Limb (tissue), 2 donors: ENCODE results near the gene DNASE1L3.
A peak's percentile ranks its signal among the peaks of the same experiment; 100 is the strongest.
"Not testable (repeated sequence)": the region's sequence is repeated elsewhere in the genome, so short reads cannot be mapped to it uniquely, and the experiment has no call there.

Source experiments
- DNase-seq, 2 donors: peaks; one replicate each; pipeline ENCODE4 v3.0.0-alpha.2; 2016; ENCODE audit errors: extremely low spot score in 2 of 2

Gene DNASE1L3, protein sequence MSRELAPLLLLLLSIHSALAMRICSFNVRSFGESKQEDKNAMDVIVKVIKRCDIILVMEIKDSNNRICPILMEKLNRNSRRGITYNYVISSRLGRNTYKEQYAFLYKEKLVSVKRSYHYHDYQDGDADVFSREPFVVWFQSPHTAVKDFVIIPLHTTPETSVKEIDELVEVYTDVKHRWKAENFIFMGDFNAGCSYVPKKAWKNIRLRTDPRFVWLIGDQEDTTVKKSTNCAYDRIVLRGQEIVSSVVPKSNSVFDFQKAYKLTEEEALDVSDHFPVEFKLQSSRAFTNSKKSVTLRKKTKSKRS

DNA sequence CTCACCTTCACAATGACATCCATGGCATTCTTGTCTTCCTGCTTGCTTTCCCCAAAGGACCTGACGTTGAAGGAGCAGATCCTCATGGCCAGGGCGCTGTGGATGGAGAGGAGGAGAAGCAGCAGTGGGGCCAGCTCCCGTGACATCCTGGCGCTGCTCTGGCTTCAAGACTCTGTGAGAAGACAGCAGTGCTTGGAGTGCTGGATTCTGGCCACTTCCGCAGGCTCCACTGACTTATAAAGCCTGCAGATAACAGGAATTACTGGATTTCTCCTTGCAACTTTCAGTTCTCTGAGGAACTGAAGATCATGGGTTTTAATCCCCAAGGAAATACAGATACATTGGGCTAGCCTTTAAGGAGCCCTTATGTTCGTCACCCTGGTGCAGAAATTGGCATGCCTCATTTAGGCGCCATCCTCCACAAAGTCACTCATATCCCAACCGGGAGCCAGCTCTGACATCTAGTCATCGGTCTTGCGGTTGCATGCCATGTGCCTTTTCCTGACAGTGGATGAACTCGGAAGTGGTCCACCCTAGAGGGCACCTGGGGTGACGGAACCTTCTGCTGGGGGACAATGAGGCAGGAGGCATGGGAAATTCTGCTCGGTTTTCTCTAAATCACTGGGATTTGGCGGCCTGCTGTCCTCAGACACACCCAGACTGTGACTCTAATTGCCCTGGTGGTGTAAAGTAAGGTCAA, at the start of gene DNASE1L3:
Gene DNASE1L3 (minus strand): TSS at position 212 of the 700 bp plus-strand sequence. CDS start 66 bp downstream, at position 146.
- no peak for DNase-seq

DNA sequence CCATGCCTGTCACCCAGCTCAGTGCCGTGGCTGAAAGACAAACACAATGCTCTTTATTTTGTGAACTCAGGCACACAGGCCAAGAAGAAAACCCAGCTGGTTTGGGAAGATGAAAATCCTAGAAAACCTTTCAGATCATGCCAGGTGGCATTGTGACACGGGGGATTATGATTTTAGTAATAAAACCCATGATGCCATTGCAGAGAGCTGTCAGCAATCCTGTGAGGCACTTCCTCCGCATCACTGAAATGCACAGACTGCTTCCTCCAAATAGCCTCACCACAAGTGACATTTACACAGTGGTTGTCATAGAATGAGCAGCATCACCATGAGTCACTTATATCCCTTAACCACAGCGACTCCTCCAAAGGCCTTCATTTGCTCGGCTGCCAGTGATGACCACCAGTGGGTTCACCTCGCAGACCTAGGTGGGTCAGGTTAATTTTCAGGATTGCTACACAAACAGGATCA, 49.5 kb upstream of the DNASE1L3 start:
- DNase-seq: no peak

DNA sequence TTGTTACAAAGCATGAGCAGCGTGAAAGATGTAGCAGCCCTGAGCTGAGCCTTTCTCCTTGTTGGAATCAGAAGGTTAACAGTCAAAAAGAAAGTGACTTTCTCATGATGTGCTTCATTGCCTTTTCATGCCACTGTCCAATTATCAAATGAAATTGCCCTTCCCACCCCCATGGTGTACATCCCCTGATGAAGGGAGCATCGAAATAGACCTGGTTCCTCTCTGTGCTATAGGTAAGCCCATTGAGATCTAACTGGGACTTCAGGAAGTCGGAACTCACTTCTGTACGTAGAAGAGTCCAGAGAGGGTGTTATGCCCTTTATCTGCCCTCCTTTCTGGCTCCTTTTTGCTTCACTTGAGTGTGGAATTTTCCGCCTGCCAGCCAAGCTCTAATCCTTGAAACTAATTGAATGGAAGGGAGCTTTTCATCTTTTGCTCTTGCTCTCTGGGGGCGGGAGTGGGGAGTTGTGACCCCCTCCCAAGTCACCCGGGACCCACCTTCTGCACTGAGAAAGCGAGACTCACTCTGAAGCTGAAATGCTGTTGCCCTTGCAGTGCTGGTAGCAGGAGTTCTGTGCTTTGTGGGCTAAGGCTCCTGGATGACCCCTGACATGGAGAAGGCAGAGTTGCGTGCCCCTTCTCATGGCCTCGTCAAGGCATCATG, 47.8 kb upstream of the DNASE1L3 start:
- DNase-seq: no peak

DNA sequence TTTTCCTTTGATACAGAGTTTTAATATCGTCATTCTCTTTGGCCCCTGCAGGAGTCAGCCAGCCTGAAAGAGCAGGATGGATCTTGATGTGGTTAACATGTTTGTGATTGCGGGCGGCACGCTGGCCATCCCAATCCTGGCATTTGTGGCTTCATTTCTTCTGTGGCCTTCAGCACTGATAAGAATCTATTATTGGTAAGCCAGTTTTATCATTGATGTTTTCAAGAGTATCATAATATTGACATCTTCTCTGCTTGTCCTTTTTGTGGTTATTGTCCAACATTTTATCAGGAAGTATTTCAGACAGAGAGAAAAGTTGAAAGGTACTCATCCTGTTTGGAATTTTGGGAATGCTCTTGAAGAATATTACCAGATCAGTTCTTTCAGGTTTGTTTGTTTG, 45.7 kb upstream of the DNASE1L3 start:
- no peak for DNase-seq

DNA sequence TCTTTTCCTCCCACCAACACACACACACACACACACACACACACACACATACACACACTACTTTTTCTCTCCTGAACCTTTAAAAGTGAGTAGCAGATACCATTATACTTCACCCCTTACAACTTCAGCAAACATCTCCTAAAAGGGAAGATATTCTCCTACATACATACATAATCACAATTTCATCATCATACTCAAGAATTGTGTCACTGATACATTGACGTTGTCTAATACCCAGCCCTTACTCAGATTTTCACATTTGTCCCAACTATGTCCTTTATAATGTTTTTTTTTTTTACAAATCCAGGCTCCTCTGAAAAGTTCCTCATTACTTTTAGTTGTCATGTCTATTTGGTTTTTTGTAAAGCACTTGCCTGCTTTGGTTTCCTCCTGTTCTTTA, 45.3 kb upstream of the DNASE1L3 start:
- DNase-seq: no peak

DNA sequence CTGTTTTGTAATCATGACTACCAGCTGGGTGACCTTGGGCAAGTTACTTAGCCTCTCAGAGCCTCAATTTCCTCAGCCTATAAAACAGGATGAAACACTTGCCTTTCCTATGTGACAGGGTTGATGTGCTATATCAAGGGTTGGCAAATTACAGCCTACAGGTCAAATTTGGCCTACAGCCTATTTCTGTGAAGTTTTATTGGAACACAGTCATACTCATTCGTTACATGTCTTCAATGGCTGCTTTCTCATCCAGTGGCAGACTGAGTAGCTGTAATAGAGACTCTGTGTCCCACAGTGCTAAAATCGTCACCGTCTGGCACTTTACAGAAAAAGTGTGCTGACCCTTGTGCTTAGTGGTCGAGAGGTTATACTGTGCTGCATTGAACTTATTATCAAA, 43.4 kb upstream of the DNASE1L3 start:
- no peak for DNase-seq

DNA sequence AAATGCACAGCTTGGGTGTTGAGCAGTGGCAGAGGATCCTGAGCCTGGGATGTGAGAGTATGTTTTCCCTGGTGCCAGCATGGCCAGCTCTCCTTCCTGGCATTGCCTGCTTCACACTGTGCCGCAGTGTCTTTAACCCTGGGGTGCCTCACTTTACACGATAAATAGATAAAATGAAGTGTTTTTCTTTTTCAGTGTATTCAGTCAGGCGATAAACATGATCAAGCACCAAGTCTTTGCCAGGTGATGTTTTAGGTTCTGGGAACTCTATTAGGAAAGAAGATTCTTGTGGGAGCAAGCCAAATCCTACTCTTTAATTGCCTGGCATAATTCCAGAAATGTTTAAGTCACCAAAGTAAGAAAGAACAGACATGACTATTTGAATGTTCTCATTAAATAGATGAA, 40.9 kb upstream of the DNASE1L3 start:
- no peak for DNase-seq

DNA sequence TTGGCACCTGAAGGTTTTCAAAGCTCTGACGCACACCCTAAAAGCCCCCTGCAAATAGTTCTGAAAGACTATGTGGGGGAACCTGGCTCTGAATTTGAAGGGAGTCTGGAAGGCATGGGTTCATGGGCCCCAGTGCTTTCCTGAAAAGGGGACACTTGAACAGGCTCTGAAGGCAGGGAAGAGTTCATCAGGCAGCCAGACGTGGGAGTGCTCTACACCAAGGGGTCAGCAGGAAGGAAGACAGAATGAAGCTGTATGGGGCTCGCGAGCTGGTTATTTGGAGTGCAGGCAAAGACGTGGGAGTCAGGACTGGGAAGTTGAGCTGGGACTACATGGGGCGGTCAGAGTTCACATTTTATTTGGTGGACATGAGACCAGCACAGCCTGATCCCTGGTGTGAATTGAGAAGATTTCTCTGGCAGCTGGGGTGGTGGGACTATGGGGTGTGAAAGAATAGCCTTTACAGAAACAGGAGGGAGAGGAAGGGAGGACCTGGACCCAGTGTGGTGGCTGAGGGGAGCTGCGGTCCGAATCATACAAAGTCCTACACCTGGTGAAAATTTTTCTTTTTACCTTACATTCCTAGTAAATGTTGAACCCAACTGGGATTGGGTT, 39.4 kb upstream of the DNASE1L3 start:
- DNase-seq: no peak

DNA sequence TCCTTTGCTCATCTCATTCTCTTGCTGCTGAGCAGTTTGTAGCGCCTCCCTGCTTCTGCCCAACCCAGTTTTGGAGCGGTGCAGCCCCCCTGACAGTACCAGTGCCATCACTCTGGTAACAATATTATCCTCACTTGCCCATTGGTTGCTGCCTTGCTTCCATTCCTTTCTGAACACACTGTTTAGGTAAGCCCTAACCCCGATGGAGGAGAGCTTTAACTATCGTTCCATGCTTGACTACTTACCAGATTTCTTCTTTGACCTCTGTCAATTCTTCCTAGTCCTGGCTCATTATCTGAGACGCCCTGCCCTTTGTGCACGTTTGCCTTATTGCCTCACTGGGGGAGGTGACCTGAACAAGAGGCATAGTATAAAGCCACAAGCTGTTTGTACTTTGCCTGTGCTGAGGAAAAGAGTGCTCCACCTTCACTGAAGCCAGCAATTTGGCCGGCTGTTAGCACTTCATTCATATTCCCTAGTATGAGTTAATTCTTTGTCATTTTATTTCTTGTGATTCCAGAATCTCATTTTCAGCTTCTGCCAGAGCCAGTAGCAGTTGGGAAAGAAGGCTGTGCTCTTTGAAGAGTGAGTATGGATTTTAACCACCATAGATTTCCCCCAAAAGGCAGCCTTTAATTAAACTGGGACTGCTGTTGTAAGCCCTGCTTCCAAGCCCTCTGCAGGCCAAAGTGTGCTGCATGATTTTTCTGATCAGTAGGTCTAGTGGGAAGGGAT, 38.8 kb upstream of the DNASE1L3 start:
- DNase-seq: no peak

DNA sequence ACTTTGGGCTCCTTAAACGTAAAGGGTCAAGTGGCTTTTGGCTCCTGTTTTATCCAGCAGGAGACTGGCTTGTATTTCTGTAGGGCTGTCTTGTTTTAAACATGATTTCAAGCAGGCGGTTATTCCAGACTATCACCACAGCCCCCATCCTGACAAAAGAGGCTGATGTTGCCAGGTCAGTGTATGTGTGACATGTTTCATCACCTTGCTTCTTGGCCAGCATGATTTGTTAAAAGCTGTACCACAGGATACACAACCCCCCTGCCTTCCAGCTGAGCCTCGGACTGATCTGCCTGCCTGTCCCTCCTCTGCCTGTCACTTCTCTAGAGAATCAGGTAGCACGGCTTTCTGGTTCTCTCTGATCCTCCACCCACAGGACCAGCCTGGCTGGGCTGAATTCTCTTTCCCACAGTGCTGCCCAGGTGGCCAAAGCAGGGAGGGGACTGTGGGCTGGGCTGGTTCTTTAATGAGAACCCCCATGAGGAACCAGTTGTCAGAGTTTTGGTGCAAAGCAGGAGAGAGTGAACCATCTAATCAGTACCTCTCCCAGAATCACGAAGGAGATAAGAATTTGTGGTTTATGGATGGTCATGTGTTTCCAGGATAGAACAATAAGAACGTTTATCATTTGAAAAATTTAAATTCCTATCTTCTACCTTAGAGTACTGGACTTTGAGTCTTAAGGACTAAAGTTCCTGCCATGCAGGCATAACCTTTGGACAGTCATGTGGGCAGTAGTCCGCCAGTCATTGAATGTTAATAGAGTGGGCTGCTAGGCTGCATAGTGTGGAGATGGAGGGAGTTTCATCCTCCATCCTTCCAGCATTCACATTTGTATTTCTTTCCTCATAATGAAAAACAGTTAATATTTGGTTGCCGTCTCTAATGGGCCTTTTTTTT, 35.6 kb upstream of the DNASE1L3 start:
- no peak for DNase-seq

DNA sequence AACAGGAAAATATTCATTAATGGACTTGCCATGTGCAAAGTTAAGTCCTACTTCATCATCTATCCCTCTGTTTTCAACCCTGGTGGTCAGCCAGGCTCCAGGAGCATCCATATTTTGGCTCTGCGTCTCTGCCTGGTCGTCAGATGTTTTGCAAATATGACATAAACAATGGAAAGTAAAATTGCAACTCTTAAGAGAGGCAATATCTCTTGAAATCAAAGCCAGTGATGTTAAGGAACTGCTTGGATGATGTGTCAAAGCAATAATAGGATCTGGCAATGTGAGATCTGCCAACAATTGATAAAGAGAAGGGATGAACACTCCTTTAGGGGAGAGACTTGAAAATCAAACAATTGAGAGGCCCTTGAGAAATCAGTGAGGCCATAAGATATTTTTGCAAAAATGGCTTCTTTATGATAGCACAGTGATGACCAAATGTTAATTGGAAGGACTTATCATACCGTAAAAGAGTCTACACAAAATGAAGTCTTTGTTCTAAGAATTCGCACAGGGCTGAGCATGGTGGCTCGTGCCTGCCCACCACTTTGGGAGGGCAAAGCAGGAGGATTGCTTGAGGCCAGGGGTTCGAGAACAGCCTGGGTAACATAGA, 33.3 kb upstream of the DNASE1L3 start:
- no peak for DNase-seq

DNA sequence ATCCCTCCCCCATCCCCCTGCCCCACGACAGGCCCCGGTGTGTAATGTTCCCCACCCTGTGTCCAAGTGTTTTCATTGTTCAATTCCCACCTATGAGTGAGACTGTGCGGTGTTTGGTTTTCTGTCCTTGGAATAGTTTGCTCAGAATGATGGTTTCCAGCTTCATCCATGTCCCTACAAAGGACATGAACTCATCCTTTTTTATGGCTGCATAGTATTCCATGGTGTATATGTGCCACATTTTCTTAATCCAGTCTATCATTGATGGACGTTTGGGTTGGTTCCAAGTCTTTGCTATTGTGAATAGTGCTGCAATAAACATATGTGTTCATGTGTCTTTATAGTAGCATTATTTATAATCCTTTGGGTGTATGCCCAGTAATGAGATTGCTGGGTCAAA, 32.1 kb upstream of the DNASE1L3 start:
- not testable (repeated sequence) for DNase-seq

DNA sequence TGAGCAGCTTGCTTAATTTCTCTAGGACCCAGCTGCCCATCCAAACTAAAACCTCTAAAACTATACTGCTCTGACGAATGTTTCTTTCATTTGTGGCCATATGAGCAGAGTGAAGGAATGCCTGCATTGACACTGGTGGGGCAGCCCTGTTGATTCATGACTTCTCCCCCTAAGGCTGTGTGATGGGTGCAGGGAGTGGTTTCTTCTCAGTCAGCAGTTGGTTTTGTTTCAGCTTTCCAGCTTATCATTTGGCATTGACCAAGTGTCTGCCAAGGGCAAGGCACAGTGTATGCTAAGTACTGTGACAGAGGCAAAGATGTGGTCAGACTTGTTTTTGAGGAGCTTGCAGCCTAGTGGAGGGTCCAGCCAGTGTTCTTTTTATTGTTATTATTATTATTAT, 31.6 kb upstream of the DNASE1L3 start:
- no peak for DNase-seq

DNA sequence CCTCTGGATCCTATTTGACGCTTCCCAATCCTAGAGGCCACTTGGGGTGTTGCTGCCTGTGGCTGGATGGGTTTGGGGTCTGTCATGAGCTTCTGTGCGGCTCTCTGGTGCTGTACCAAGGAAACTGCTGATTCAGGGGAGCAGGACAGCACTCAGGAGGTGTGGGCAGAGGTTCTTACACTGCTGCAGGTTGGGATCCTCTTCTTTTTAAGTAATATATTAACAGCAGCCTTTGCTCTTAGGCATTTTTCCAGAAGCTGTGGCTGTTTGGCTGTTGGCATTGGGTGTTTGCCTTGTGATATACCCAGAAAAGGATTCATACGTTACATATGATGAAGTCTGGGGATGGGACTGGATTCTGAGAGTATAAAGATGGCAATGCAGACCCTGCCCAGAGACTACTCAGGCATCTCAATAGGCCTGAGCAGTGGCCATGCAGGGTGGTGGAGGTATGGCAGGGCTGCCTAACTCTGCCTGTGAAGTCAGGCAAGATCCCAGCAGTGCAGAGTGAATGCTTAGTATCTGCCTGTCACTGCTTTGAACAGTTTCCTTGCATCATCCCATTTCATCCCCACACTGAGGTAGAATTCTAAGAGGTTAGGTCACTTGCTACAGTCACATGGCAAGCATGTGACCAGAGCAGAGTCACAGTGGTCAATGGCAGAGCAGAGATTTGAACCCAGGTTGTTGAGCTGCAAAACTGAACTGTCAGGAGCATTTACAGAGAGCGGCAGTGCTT, 30.7 kb upstream of the DNASE1L3 start:
- DNase-seq: no peak

DNA sequence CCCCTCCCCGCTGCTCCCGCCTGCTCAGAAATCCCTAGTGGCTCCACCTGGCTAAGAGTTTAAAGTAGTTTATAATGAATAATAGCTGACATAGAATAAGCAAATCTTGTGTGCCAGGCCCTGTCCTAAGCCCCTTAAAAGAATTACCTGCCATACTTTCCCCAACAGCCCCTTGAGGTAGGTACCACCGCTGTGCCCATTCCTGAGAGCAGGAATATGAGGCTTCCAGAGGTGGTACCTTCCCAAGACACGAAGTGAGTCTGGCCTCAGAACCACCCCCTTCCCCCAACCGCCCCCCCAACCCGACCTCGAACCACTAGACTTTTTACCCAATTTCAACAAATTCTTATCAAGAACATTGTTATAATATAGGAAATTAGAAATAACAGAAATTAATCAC, 28.1 kb upstream of the DNASE1L3 start:
- no peak for DNase-seq

DNA sequence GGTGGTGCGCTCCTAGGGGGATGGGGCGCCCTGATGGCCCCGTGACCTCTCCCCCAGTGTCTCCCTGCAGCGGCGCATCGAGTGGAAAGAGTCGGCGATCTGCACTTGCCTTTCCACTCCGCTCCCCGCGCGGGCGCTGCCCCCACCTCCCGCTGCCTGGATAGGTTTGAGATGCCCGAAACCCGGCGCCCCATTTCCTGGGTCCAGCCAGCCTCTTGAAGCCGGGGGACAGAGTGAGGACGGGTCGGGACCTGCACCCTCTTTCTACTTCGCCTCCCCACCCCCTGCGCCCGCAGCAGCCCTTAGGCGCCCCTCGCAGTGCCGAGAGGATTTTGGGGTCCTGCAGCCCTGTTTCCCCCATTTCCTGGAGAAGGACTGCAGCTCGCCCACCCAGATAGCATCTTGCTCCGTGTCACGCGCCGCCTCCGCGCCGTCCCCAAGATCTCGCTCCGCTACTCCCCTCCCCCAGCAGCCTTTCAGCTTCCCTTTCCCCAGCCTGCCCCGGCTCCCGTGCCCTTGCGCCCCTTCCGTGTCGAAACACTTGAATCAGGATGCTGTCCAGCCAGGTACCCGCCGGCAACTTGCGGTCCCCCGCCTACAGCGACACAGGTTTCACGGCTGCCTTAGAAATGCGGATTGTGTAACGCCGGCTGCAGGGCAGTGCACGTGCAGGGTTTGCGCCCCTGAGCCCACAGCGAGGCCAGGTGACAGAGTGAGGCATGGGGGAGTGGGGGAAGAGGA, 27.3 kb upstream of the DNASE1L3 start:
- DNase-seq: no peak

DNA sequence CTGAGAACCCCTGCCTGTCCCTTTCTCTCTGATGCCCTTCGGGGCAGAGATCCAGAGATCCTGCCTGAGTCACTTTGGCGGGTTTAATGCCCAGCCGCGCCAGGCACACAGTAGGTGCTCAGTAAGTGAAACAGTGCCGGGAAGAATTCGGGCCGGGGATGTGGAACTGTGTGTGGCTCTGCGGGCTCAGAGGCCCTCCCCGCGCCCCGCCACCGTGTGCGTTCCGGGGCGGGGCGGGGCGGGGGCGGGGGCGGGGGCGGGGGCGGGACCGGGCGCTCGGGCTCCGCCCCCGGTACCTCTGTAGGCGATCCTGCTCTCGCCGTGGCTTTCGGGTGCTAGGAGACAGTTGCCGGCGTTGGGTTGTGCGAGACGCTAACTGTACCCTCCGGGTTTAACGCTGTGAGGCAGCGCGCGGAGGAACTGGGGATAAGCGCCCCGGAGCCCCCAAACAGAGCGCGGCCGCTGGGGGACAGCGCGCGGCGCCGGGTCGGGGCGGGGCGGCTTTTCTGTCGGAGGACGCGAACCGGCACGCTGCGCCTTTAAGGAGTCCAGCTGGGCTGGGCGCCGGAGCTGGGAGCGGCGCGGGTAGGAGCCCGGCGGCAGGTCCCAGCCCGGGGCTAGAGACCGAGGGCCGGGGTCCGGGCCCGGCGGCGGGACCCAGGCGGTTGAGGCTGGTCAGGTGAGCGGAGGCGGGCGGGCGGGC, 26.6 kb upstream of the DNASE1L3 start, which contains the start of gene ABHD6:
Gene ABHD6 (plus strand): TSS at position 555 of the 703 bp plus-strand sequence. CDS start 18,795 bp downstream, outside the sequence.
- DNase-seq: peak; percentile 67 to 92
